Hematopoietic multipotent progenitor cell treated with erythropoietin and hydrocortisone succinate and interleukin-3 and kit ligand, for 15 days (in vitro differentiated cells): ENCODE data around the gene MEGF9.

Source experiments
- DNase-seq: peaks from one replicate; pipeline ENCODE4 v3.0.0-alpha.2; 2015; ENCODE audit warnings: low spot score

MEGF9 gene

GRCh38 chr9:120730654-120731514 lies 16.6 kb upstream of the MEGF9 start:
- DNase-seq, result no peak

- DNase-seq, result no peak
Measured at GRCh38 chr9:120729791-120730241, 15.5 kb upstream of the MEGF9 start.

GRCh38 chr9:120726484-120726883 lies 12.2 kb upstream of the MEGF9 start:
- no peak for DNase-seq

DNA sequence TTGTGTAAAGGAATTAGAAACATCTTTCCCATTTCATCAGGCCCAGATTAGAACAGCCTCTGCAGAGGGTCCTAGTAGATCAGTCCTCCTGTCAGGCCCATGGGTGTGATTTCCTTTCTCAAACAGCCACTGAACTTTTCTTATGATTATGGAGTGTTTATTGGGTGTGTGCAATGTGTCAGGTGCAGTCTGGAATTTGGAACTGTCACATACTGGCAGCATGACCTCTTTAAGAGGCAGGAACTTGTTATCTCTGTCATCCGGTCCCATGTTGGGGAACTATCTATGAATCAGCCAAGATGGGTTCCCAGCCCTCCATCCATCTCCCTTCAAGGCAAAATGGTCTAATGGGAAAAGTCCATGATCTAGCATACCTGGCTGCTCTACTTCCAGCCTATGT lies 11.6 kb upstream of the MEGF9 start:
- DNase-seq, result no peak

DNA sequence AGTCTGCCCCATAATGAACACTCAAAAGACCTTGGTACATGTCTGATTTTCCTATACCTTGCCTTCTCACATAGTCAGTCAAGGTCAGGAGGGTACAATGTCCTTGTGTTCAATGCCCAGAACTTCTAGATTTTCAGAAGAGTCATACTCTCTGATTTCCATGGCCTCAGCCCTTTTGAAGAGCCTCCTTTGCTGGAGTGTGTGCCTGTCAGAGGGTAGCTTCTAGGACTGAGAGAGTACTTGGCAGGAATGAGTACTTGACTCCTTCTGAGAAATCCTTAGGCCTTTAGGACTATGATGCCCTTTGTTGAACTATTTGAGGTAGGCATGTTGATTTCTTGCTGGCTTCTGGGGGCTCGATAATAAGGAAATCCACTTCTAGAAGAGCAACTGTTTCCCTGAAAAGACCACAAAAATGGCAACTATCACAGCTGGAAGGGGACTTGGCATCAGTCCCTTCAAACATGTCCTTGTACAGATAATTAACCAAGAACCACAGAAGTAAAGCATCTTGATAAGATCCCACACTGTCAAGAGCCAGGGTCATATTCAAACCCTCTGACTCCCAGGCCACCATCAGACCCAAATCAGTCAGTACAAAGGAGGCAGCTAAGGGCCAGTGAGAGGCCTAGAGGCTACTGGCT lies 10.6 kb upstream of the MEGF9 start:
- DNase-seq, result no peak

DNA sequence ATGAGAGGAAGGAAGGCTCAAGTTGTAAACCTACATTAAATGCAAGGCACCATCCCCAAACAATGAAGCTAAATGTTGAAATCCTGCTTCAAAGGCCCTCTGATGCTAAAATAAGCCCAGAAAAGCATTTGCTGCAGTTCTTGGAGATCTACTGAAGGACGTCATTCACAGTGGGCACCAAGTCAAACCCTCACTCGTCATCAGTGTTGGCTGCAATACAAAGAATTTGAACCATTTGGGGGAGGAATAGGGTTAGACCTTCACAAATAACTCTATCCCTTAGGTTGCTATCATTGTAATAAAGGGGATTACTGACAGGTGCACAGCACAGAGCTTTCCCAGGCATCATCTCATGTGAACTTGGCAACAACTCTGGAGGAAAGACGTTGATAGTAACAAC lies 9.3 kb upstream of the MEGF9 start:
- DNase-seq, result no peak

DNA sequence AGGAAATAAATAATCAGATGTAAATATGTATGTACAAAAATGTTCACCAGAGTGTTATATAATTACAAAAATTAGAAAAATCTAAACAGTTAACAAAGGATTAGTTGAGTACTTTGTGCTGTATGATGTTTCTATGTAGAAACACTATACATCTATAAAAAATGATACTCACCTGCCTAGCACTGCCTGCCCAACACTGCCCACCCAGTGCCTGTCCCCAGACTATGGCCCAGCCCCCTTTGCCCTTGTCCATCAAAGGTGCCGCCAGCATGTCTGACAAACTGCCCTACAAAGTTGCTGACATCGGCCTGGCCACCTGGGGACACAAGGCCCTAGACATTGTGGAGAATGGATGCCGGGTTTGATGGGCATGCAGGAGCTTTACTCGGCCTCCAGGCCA lies 6.1 kb upstream of the MEGF9 start:
- DNase-seq, result no peak

GRCh38 chr9:120718316-120718715 lies 4.0 kb upstream of the MEGF9 start:
- DNase-seq, result no peak

DNA sequence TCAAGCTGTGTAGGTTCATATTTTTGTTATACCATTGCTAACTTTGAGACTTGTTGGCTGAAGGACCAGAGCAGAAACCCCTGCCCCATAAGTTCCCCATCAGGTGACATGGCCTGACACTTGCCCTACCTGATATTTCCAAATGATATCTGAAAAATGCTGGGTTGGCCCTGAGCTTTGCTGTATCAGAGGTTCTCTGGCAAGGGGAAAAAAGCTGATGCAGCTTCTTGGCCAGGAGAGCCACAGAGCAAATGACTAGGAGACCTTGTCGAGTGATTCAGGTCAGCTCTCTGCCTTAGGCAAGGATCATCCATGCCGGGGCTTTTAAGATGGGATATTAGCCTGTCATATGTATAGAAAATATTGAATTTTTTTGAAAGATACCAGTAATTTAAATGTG lies 2.9 kb upstream of the MEGF9 start:
- no peak for DNase-seq

DNA sequence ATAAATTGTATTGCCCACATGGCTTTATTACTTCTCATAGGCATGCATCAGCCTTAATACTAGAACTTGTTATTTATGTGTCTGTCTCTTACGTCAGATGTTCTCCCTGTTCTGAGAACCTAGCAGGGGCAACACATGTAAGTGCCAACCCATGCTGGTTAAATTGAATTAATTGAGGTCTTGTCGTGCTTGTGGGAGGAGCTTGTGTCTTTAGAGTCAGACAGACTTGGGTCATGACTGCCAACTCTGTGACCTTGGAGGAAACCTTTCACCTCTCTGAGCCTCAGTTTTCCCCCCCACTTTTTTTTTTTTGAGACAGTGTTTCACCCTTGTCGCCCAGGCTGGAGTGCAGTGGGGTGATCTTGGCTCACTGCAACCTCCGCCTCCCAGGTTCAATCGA lies 2.2 kb upstream of the MEGF9 start:
- DNase-seq, result no peak

- DNase-seq, result no peak
Measured at GRCh38 chr9:120715389-120715924, 1.2 kb upstream of the MEGF9 start.

GRCh38 chr9:120714846-120715388 lies 647 bp upstream of the MEGF9 start:
- no peak for DNase-seq

DNA sequence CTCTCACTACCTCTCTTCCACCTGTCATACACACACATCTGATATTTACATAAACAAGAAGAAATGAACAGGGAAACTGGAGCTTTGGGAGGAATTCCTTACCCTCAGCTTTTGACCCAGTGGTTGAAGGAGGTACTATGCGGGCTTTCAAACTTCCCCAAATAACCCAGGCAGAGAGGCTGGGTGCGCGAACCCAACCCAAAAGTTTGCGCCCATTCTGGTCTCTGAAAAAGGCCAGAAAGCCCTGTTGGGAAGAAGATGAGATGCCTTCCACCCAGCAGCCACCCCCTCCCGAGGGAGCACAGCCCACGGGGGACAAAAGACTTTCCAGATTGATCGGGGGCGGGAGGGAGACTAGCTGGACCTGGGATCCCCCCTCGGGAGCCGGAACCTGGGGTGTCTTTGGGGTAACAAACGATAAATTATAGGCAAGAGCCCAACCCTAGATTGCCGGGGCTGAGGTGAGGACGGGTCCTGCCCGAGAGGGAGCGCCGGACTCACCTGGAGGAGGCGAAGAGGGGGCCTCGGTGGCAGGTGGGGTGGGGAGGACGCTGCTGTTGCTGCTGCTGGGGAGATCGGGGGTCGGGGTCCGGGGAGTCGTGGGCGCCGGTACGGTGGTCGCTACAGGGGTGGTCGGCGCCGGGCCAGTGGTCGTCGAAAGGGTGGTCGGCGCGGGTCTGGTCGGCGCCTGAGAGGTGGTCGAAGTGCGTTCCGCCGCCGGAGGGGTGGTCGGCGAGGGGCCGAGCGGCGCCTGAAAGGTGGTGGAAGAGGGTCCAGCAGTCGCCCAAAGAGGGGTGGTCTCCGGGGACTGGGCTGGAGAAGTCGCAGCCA lies 798 bp downstream of the MEGF9 start:
- DNase-seq, result peak; percentile 43

- DNase-seq, result no peak
Measured at GRCh38 chr9:120712539-120713031, 1.7 kb downstream of the MEGF9 start.

DNA sequence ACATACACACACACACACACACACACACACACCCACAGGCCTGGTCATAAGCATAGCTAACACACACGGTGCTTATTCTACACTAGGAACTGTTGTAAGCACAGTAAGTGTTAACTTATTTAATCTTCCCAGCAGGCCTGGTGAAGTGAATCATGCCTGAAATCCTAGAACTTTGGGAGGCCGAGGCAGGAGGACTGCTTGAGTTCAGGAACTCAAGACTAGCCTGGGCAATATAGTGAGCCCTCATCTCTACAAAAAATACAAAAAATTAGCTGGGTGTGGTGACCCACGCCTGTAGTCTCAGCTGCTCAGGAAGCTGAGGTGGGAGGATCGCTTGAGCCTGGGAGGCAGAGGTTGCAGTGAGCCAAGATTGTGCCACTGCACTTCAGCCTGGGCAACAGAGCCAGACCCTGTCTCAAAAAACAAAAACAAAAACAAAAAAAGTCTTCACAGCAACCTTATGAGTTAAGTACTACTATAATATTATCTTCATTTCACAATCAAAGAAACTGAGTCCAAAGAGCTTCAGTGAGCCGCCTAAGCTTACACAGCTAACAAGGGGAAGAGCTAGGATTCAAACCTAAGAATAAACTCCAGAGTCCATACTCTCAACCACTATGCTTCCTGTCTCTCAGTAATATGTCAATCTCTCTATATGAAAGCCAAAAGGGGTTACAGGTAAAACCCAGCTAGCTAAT lies 2.3 kb downstream of the MEGF9 start:
- peak; percentile 35 for DNase-seq

GRCh38 chr9:120711354-120711753 lies 2.9 kb downstream of the MEGF9 start:
- DNase-seq, result peak; percentile 33

GRCh38 chr9:120710110-120710981 lies 3.9 kb downstream of the MEGF9 start:
- DNase-seq, result peak; percentile 85

GRCh38 chr9:120708526-120709224 lies 5.6 kb downstream of the MEGF9 start:
- no peak for DNase-seq

- DNase-seq, result no peak
Measured at GRCh38 chr9:120707170-120707569, 7.1 kb downstream of the MEGF9 start.

GRCh38 chr9:120705174-120705573 lies 9.1 kb downstream of the MEGF9 start:
- no peak for DNase-seq
